ENCODE data around the gene EFNA1.

GRCh38 chr1:155134322-155134721 is 6.6 kb downstream of the EFNA1 start:
- TF ChIP-seq CTCF (IDR thresholded peaks at IDR 0.05; ENCODE audit: borderline replicate concordance, extremely low read depth, low read length, poor library complexity, severe bottlenecking) (no peak), EZH2 (IDR thresholded peaks at IDR 0.05; ENCODE audit: borderline replicate concordance, low read depth, low read length, severe bottlenecking) (no peak)

Data from DND-41 (cell line).